OCI-LY3 (cell line): Measurements from ENCODE around the gene GGPS1.

ENCODE experiments used
- CTCF ChIP-seq: fragments of 200-600, 300-600 bp; sonication (generic); IDR thresholded peaks from 2 replicates; pipeline ENCODE4 v1.5.1; 2014; ENCODE audit warnings: antibody characterized with exemption, low read length, low read depth
- EZH2phosphoT487 ChIP-seq: fragments of 200-600 bp; shearing (Covaris generic); IDR thresholded peaks from 2 replicates; pipeline ENCODE4 v1.6.1; 2018; ENCODE audit warnings: antibody characterized with exemption, mixed run types, low read depth

- no peak for TF ChIP-seq CTCF
- no peak for TF ChIP-seq EZH2phosphoT487
Observed at GRCh38 chr1:235358899-235359298, 30.5 kb downstream of the GGPS1 start.
